Inflammatory macrophage treated with lipopolysaccharide for 4 hours (primary cell): ENCODE data around the gene FZD10.

Source experiments
- DNase-seq: peaks from one replicate; pipeline ENCODE4 v3.0.0-alpha.2; 2020

The FZD10 gene

DNA sequence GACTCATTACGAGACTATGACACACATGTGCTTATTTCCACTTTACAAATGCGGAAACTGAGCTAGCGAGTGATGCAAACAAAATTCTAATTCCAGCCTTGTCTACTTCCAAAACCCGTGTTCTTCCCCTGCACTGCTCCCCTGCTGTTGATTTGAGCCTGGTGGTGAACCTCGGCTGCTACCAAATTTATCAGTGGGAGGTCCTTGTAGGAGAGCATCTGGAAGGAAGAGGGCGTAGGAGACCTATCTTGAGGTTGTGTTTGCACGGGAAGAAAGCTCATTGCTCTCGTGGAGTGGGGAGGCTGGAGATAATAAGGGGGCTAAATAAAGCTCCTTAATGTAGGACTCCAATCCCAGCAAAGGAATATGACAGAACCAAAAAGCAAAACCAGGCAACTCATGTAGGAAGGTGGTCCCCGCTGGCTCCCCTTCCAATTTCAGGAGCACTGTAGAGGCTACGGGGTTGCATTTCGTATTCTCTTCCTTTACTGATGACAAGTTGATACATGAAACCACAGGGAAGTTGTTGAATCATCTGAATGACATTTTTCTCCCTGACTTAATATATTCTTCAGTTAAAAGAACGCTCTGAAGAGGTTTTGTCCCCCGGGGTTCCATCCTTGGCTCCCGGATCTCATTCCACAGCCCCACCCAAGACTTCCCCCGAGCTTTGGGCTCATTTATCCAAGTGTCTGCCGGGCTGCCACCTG lies 52.6 kb downstream of the FZD10 start:
- DNase-seq = no peak
